DMS114 treated with DMSO at 0.1 percent for 48 hours (cell line): ENCODE results near the gene C22orf39.
A peak's percentile ranks its signal among the peaks of the same experiment; 100 is the strongest.
"Not testable (repeated sequence)": the region's sequence is repeated elsewhere in the genome, so short reads cannot be mapped to it uniquely, and the experiment has no call there.

ENCODE experiments used
- DNase-seq: peaks from one replicate; lab custom pipeline; 2025; ENCODE audit not compliant: unreplicated experiment; lab: John Stamatoyannopoulos, UW

C22orf39 gene

GRCh38 chr22:19454156-19454555, 6.6 kb upstream of the C22orf39 start:
- DNase-seq, result no peak

GRCh38 chr22:19453718-19454117, 6.2 kb upstream of the C22orf39 start:
- no peak for DNase-seq

GRCh38 chr22:19451570-19451969, 4.1 kb upstream of the C22orf39 start:
- no peak for DNase-seq

- DNase-seq, result no peak
Measured at GRCh38 chr22:19450363-19451175, 3.1 kb upstream of the C22orf39 start.

- DNase-seq, result no peak
Measured at GRCh38 chr22:19449422-19449767, 1.9 kb upstream of the C22orf39 start.

GRCh38 chr22:19448739-19449421, 1.4 kb upstream of the C22orf39 start:
- no peak for DNase-seq

GRCh38 chr22:19448076-19448607, 631 bp upstream of the C22orf39 start:
- DNase-seq, result peak; percentile 23

- no peak for DNase-seq
Measured at GRCh38 chr22:19446603-19447329, 745 bp downstream of the C22orf39 start.

- DNase-seq, result not testable (repeated sequence)
Measured at GRCh38 chr22:19445279-19445982, 2.1 kb downstream of the C22orf39 start.

GRCh38 chr22:19443544-19444211, 3.8 kb downstream of the C22orf39 start:
- no peak for DNase-seq

- no peak for DNase-seq
Measured at GRCh38 chr22:19442166-19442565, 5.3 kb downstream of the C22orf39 start.

GRCh38 chr22:19440411-19441195, 6.9 kb downstream of the C22orf39 start:
- no peak for DNase-seq

GRCh38 chr22:19438298-19438697, 9.2 kb downstream of the C22orf39 start:
- no peak for DNase-seq

GRCh38 chr22:19436444-19437161, 10.9 kb downstream of the C22orf39 start:
- not testable (repeated sequence) for DNase-seq

GRCh38 chr22:19434829-19435580, 12.5 kb downstream of the C22orf39 start:
- no peak for DNase-seq

- DNase-seq, result no peak
Measured at GRCh38 chr22:19434401-19434800, 13.1 kb downstream of the C22orf39 start.

- DNase-seq, result peak; percentile 83
Measured at GRCh38 chr22:19432133-19432851, 15.2 kb downstream of the C22orf39 start, which contains the start of gene MRPL40. TSS of gene MRPL40 (plus strand) at chr22:19432545. CDS start at chr22:19432555, 10 bp downstream.
